ENCODE measurements around the gene SPON2.

The SPON2 gene

GRCh38 chr4:1208266-1208961 is 36.0 kb upstream of the SPON2 start:
- DNase-seq: no peak

GRCh38 chr4:1207603-1208265 is 35.4 kb upstream of the SPON2 start:
- peak; percentile 49 for DNase-seq

- DNase-seq: no peak
Measured at GRCh38 chr4:1207157-1207470, 34.7 kb upstream of the SPON2 start.

GRCh38 chr4:1206299-1207156 is 34.1 kb upstream of the SPON2 start:
- no peak for DNase-seq

GRCh38 chr4:1205586-1206298 is 33.4 kb upstream of the SPON2 start:
- DNase-seq: no peak

- DNase-seq: no peak
Measured at GRCh38 chr4:1204828-1205585, 32.6 kb upstream of the SPON2 start.

GRCh38 chr4:1204286-1204827 is 32.0 kb upstream of the SPON2 start:
- no peak for DNase-seq

- DNase-seq: no peak
Measured at GRCh38 chr4:1203026-1203616, 30.7 kb upstream of the SPON2 start.

GRCh38 chr4:1202526-1203011 is 30.2 kb upstream of the SPON2 start:
- no peak for DNase-seq

- no peak for DNase-seq
Measured at GRCh38 chr4:1201851-1202525, 29.6 kb upstream of the SPON2 start.

GRCh38 chr4:1200425-1201035 is 28.1 kb upstream of the SPON2 start:
- DNase-seq: no peak

- DNase-seq: no peak
Measured at GRCh38 chr4:1199556-1200331, 27.4 kb upstream of the SPON2 start.

- DNase-seq: no peak
Measured at GRCh38 chr4:1198098-1198844, 25.9 kb upstream of the SPON2 start.

- DNase-seq: no peak
Measured at GRCh38 chr4:1196421-1197183, 24.2 kb upstream of the SPON2 start.

- no peak for DNase-seq
Measured at GRCh38 chr4:1195891-1196401, 23.6 kb upstream of the SPON2 start.

GRCh38 chr4:1195109-1195671 is 22.8 kb upstream of the SPON2 start:
- DNase-seq: no peak

Data from NCI-H2171 treated with DMSO at 0.1 percent for 48 hours (cell line).